Measurements from ENCODE around the gene PKIB.

- TF ChIP-seq EZH2 (optimal IDR thresholded peaks at IDR 0.05; ENCODE audit: low read depth, low read length) (no peak), CTCF (IDR thresholded peaks at IDR 0.05; ENCODE audit: low read length) (no peak)
Observed at GRCh38 chr6:122648726-122649125, 38.5 kb downstream of the PKIB start.
